ENCODE results near the gene NPEPL1. TPM values are rescaled to one million over a fixed set of nuclear protein-coding genes. Genes with fewer than 3 reads are reported as not detected.
"Not testable (repeated sequence)": the region's sequence is repeated elsewhere in the genome, so short reads cannot be mapped to it uniquely, and the experiment has no call there.

NPEPL1 gene
- total and polyA plus RNA-seq, 10 of the 15 experiments (the other 5 are each of a cell fraction or from before 2014, with no cell fraction given): 0.08 to 21.3 (median 10.2) TPM

- H3K9me3 ChIP-seq (replicated peaks; ENCODE audit: control insufficient read depth, insufficient read depth, low read length); ATAC-seq; BruUV-seq (replicated peaks); H3K27me3 ChIP-seq (replicated peaks in 1 of 2; ENCODE audit: control insufficient read depth in 2 of 2, insufficient read depth in 2 of 2, low read length in 1 of 2); H4K20me1 ChIP-seq (ENCODE audit: control insufficient read depth, insufficient read depth); H3K4me3 ChIP-seq; DNase-seq (ENCODE audit: low read depth, low spot score); H3K4me2 ChIP-seq (ENCODE audit: control insufficient read depth, insufficient read depth); FAIRE-seq; SMC1A ChIA-PET (ENCODE audit: uncharacterized antibody, unreplicated experiment); H3K9ac ChIP-seq (ENCODE audit: control insufficient read depth, insufficient read depth, low read length); H3K4me1 ChIP-seq (ENCODE audit: control insufficient read depth, insufficient read depth, low read length); H3K27ac ChIP-seq (ENCODE audit: control insufficient read depth, insufficient read depth); H3K79me2 ChIP-seq (ENCODE audit: control insufficient read depth, insufficient read depth, low read length); intact Hi-C loops (cut with micrococcal nuclease; ENCODE audit: unreplicated experiment); H3K36me3 ChIP-seq (ENCODE audit: control insufficient read depth in 2 of 2, insufficient read depth in 2 of 2, low read length in 1 of 2); RAD21 ChIA-PET (ENCODE audit: unreplicated experiment); POLR2A ChIA-PET; H2AFZ ChIP-seq (ENCODE audit: control insufficient read depth, low read depth, low read length): not testable (repeated sequence)
- WGBS (ENCODE audit: insufficient coverage, insufficient replicate concordance, low lambda C conversion rate, missing lambda C conversion rate): 58% methylated on average over 7 of the region's 9 CpGs
- CTCF ChIA-PET: interaction anchor here (0.9 kb wide), 1 partner anchor 14 kb away, joined by 5 read pairs; no protein-coding TSS in a partner anchor
- in situ Hi-C loops (cut with MboI): loop anchor here (25.0 kb wide), 1 partner anchor 181 kb away; no protein-coding TSS in a partner anchor
Observed at GRCh38 chr20:58642896-58643295, 49.7 kb upstream of the NPEPL1 start.

GRCh38 chr20:58645412-58645968 lies 47.1 kb upstream of the NPEPL1 start:
- ChIA-PET POLR2A (no interaction called here), SMC1A (ENCODE audit: uncharacterized antibody, unreplicated experiment) (interaction anchor here (0.6 kb wide), 1 partner anchor 164 kb away, joined by 3 read pairs; no protein-coding TSS in a partner anchor)
- TF ChIP-seq RCOR1 (conservative IDR thresholded peaks at IDR 0.05; ENCODE audit: low read depth, low read length) (no peak), MXI1 (IDR thresholded peaks at IDR 0.05; ENCODE audit: low read depth, low read length) (no peak), NR2C2 (IDR thresholded peaks at IDR 0.05; ENCODE audit: borderline replicate concordance, control insufficient read depth, insufficient read length, low read depth) (no peak), BMI1 (IDR thresholded peaks at IDR 0.05; ENCODE audit: borderline replicate concordance) (no peak), EZH2 (IDR thresholded peaks at IDR 0.05; ENCODE audit: borderline replicate concordance, control insufficient read depth, low read depth, low read length) (no peak), POLR2A (IDR thresholded peaks at IDR 0.05; ENCODE audit: low read depth, low read length) (no peak), E2F4 (IDR thresholded peaks at IDR 0.05; ENCODE audit: low read depth, low read length) (no peak), SIN3A (IDR thresholded peaks at IDR 0.05; ENCODE audit: low read depth, low read length) (no peak), TBL1XR1 (IDR thresholded peaks at IDR 0.05; ENCODE audit: low read depth, low read length) (no peak), EP300 (IDR thresholded peaks at IDR 0.05; ENCODE audit: borderline replicate concordance in 1 of 2, control insufficient read depth in 1 of 2, low read depth in 2 of 2, low read length in 2 of 2) (no peak), ZBTB4 (CRISPR knock-in tag; IDR thresholded peaks at IDR 0.05) (no peak), LARP7 (IDR thresholded peaks at IDR 0.05) (no peak), PML (IDR thresholded peaks at IDR 0.05; ENCODE audit: low read length) (no peak), NFIC (IDR thresholded peaks at IDR 0.05; ENCODE audit: low read depth, low read length) (no peak)

More at GRCh38 chr20:58645412-58645968, 47.1 kb upstream of the NPEPL1 start:
- no peak overlapping the region for H3K4me3 ChIP-seq
- H3K4me2 ChIP-seq (ENCODE audit: control insufficient read depth, insufficient read depth): no peak overlapping the region
- ChIA-PET CTCF (interaction anchor here (0.9 kb wide), 1 partner anchor 165 kb away, joined by 3 read pairs; no protein-coding TSS in a partner anchor), RAD21 (ENCODE audit: unreplicated experiment) (no interaction called here)
- H3K9me3 ChIP-seq (replicated peaks; ENCODE audit: control insufficient read depth, insufficient read depth, low read length): no peaks in the 10 kb centered on the region
- H3K9ac ChIP-seq (ENCODE audit: control insufficient read depth, insufficient read depth, low read length): no peak overlapping the region
- no peaks in the 10 kb centered on the region for H3K36me3 ChIP-seq (ENCODE audit: control insufficient read depth in 2 of 2, insufficient read depth in 2 of 2, low read length in 1 of 2)
- no peaks in the 10 kb centered on the region; the same call in 1 of the 2 replicates for H3K4me1 ChIP-seq (ENCODE audit: control insufficient read depth, insufficient read depth, low read length)
- ATAC-seq: no peak
- BruUV-seq (replicated peaks): no TSS peak
- H2AFZ ChIP-seq (ENCODE audit: control insufficient read depth, low read depth, low read length): no peak overlapping the region
- no peak for FAIRE-seq
- DNase-seq (ENCODE audit: low read depth, low spot score): no peak
- no peaks in the 10 kb centered on the region for H3K27me3 ChIP-seq (replicated peaks in 1 of 2; ENCODE audit: control insufficient read depth in 2 of 2, insufficient read depth in 2 of 2, low read length in 1 of 2)
- H3K27ac ChIP-seq (ENCODE audit: control insufficient read depth, insufficient read depth): no peak overlapping the region
- no peaks in the 10 kb centered on the region for H4K20me1 ChIP-seq (ENCODE audit: control insufficient read depth, insufficient read depth)
- in situ Hi-C loops (cut with MboI) (loop anchor here (25.0 kb wide), 1 partner anchor 183 kb away; no protein-coding TSS in a partner anchor), intact Hi-C loops (cut with micrococcal nuclease; ENCODE audit: unreplicated experiment) (no loop called here)
- 36% methylated on average over 5 of the region's 5 CpGs for WGBS (ENCODE audit: insufficient coverage, insufficient replicate concordance, low lambda C conversion rate, missing lambda C conversion rate)
- H3K79me2 ChIP-seq (ENCODE audit: control insufficient read depth, insufficient read depth, low read length): no peaks in the 10 kb centered on the region

All from GM12878 (cell line).